PFSK-1 (cell line): Measurements from ENCODE around the gene SYNPR.

ENCODE experiments used
- POLR2AphosphoS5 ChIP-seq: IDR thresholded peaks from 2 replicates; pipeline ENCODE4 v1.6.1; 2012; ENCODE audit warnings: low read depth, mild to moderate bottlenecking, control low read depth, low read length, moderate library complexity
- REST ChIP-seq, 2 experiments: IDR thresholded peaks; 2 replicates each; pipeline versions ENCODE4 v1.6.1 to v1.8.0; 2011 to 2012; ENCODE audit warnings: low read depth in 2 of 2, low read length in 2 of 2, control low read depth in 1 of 2, inconsistent platforms in 1 of 2, mild to moderate bottlenecking in 1 of 2, moderate library complexity in 1 of 2; ENCODE audit not compliant: insufficient read depth in 1 of 2
- TAF1 ChIP-seq: IDR thresholded peaks from 2 replicates; pipeline ENCODE4 v1.6.1; 2012; ENCODE audit warnings: low read length, control low read depth, borderline replicate concordance; ENCODE audit not compliant: insufficient read depth

- TF ChIP-seq TAF1 = no peak
- no peak for TF ChIP-seq REST (IDR thresholded peaks at IDR 0.05; ENCODE audit: insufficient read depth in 1 of 2, low read depth in 2 of 2, low read length in 2 of 2)
- TF ChIP-seq POLR2AphosphoS5 = no peak
Measured at GRCh38 chr3:63244486-63244885, 33.6 kb upstream of the SYNPR start.
